Raji (cell line): Measurements from ENCODE around the gene CCDC134.

Source experiments
- POLR2A ChIP-seq: IDR thresholded peaks from 2 replicates; pipeline ENCODE4 v1.6.1; 2011; ENCODE audit warnings: low read depth, low read length, control low read depth; ENCODE audit not compliant: insufficient read depth

The CCDC134 gene

GRCh38 chr22:41813726-41814410 is 13.4 kb downstream of the CCDC134 start:
- TF ChIP-seq POLR2A = no peak

DNA sequence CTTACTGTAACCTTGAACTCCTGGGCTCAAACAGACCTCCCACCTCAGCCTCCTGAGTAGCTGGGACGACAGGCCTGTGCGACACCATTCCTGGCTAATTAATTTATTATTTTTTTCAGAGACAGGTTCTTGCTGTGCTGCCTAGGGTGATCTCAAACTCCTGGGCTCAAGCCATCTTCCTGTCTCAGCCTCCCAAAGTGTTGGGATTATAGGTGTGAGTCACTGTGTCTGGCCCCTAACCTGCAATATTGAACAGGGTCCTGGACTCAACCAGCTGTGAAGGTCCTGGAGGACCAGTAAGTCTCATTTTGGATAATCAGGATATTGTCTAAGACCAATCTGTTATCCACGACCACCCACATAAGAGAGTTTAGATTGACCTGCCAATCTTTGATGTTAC is 15.2 kb downstream of the CCDC134 start:
- no peak for TF ChIP-seq POLR2A

DNA sequence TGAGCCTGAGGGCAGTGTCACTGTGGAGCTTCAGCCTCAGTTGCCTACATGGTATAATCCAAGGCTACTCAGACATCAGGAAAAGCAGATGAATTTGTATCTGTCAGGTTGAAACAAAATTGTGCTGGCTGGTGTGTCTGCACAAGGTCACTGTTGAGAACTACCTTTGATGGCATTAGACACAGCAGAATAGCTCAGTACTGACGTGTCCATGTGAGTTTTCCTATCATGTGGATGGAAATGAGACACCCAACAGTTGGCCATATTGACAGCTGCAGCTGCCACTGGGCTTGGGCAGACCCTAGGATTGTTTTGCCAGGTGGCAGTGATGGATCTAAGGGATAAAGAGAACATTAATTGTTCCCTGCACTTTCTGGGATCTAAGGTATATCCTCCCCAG is 15.8 kb downstream of the CCDC134 start:
- no peak for TF ChIP-seq POLR2A

DNA sequence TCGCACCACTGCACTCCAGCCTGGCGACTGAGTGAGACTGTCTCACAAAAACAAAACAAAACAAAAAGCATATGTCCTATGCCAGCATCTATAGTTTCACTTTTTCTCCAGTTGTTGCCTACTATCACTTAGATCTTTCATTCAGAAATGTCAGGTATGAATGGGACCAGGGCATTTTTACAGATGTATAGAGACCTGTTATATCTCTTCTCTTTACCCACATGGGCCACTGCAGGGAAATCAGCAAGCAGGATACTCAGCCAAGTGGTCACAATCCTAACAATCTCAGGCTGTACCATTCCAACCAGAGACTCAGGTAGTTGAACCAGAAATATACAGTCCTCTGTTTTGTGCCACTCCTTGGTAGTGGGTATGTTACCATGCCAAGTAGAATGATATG is 16.4 kb downstream of the CCDC134 start:
- TF ChIP-seq POLR2A = no peak

DNA sequence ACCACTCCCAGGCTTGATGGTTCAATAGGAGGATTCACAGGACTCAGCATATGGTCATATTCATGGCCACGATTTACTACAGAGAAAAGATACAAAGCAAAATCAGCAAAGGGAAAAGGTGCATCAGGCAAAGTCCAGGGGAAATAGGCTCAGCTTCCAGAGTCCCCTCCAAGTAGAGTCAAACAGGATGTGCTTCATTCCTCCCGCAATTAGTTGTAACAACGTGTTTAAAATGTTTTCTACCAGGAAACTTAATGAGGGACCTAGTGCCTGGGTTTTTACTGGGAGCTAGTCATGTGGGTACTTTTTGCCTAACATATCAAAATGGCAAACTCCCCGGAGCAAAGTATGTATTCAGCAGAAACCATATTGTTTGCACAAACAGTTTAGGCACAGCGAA is 17.5 kb downstream of the CCDC134 start:
- no peak for TF ChIP-seq POLR2A

GRCh38 chr22:41818596-41818995 is 18.1 kb downstream of the CCDC134 start:
- no peak for TF ChIP-seq POLR2A

DNA sequence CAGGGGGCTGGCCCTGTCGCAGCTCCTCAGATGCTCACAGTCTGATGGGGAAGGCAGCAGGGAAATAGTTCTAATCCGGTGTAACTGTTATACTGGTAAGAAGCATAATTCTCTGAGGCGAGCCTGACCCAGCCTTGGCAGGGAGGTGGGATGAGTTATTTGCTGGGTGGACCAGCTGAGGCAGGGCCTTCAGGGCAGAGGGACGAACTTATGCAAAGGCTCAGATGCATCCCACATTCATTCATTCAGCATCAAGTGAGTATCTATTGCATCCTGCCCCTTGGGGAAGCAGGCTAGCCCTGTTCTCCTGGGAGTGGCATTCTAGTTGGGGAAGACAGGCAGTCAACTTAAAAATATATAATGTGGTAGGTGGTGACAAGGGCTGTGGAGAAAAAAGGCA is 18.8 kb downstream of the CCDC134 start:
- TF ChIP-seq POLR2A = no peak

- no peak for TF ChIP-seq POLR2A
Observed at GRCh38 chr22:41820447-41820846, 20.0 kb downstream of the CCDC134 start.

DNA sequence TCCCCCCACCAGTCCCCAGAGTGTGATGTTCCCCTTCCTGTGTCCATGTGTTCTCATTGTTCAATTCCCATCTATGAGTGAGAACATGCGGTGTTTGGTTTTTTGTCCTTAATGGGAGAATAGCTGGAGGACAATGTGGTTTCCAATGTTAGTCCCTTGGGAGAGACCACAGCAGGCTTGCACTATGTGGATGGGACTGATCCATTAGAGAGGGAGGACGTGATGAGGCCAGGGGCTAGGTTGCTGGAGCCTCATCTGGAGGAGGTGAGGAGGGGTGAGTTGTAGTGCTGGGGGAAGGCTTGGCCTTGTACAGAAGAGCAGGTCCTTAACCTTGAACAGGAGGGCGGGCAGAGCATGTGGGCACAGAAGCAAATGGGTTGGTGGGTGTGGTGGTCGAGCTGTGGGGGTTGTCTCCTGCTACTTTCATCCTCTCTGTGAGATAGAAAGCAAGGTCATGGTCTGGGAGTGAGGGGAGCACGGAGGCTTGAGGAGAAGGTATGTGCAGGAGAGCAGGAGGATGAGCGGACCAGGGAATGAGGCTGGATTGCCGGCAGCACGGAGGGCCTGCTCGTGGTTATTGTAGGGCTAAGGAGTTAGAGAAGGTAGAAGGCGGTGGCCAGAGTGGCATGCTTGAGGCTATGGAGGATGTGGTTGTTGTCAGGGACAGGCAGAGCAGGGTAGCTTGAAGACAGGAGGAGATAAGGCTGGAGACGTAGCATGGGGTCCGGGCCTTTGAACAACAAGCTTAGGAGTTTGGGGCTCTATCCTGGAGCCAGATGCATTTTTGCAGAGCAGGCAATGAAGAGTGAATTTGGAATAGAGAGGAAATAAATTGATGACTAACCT is 21.2 kb downstream of the CCDC134 start:
- no peak for TF ChIP-seq POLR2A

- no peak for TF ChIP-seq POLR2A
Observed at GRCh38 chr22:41822317-41823057, 22.0 kb downstream of the CCDC134 start.

DNA sequence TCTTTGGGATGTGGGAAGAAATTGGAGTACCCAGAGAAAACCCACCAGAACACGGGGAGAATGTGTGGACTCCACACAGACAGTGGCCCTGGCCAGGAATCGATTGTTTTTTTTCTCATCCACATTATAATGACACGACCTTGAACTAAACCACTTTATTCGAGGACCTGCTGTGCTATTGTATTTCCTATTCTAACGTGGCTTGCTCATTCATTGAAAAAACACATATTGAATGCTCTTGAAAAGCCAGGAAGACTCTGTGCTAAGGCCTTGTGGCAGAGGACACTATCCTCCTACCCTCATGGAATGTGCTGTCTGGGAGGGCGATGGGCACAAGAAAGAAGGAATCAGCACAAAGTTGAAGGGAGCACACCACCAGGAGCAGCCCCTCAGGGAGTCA is 23.3 kb downstream of the CCDC134 start:
- TF ChIP-seq POLR2A = no peak

- TF ChIP-seq POLR2A = no peak
Observed at GRCh38 chr22:41825376-41825775, 24.9 kb downstream of the CCDC134 start.

DNA sequence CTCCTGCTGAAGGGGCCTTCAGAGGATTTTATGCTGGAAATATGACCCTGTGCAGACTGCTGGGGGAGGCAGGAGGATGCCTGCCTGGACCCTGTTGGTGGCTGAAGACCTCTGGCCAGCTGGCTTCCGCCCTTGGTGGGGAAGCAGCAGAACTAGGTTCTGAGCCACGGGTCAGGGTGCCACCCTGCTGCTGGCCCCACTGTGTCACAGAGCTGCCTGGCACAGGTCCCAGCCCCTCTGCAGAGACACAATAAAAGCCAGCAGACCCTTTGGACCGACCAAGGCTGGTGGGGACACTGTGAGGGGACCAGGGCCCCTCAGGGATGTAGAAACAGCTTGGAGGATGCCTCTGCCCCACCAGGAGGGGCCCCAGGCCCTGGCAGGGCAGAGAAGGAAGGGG is 25.5 kb downstream of the CCDC134 start:
- TF ChIP-seq POLR2A = no peak

DNA sequence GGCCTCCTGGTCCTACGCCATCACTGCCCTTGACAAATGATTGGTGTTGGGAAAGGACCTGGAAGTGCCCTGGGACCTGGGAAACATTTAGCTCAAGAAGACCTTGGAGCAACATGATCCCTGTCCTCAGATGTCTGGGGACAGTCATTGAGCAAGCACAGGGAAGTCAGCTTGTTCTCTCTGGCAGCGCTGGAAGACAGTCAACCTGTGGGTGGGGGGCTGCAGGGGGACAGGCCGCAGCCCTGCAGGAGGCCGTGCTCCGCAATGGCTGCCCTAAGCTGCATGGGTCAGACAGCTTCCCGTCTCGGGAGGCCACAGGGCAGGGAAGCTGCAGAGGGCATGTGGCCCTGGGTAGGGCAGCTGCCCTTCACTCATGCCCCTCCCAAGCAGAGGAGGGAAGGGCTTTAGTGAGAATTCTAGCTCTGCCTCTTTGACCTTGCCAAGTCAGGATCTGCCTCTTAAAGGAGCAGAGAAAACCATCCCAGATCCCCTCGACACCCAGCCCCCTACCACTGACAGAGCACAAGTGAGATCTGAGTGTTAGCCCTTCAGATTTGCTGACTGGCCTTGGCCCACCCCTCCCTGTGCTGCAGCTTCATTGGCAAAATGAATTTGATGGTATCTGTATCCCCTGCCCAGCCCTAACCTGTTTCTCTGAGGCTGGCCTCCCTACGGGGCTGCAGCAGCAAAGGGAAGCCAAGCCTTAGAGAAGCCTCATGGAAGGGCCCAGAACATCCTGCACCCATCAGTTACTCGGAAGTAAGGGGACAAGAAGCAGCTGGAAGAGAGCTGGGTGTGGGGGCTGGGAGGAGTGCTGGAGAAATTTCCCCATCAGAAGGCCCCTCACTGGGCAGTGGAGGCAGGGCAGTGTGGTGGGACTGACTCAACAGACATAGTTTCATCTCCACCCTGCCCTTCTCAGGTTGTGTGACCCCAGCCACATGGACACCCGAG is 26.2 kb downstream of the CCDC134 start:
- no peak for TF ChIP-seq POLR2A

DNA sequence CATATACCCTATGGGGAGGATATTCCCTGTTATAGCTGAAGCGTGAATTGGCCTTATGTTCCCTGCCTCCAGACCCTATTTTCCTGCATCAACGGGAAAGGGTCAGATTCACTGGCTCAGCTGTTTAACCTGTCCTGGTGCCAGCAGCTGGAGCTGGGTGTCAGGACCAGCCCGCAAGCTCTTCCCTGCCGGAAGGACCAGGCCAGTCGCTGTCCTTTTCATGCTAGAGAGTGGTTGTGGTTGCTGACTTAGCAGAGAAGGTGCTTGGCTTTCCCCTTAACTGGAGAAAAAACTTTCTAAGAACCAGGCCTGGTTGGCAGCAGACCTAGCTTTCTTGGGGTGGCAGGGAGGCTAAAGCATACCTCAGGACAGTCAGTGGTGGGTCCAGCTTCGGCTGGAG is 27.2 kb downstream of the CCDC134 start:
- TF ChIP-seq POLR2A = no peak
